ENCODE results near the gene ISG20L2. TPM values are rescaled to one million over a fixed set of nuclear protein-coding genes. Genes with fewer than 3 reads are reported as not detected.

The ISG20L2 gene
- polyA plus RNA-seq, 3 donors: 17.2 to 23.5 (median 18.1) TPM

- Histone ChIP-seq H3K4me3 (replicated peaks in 1 of 3; ENCODE audit: low read depth in 2 of 3, low read length in 3 of 3) (peak within 1 kb of the TSS; percentile 64 to 94 (median 89)), H3K79me2 (ENCODE audit: insufficient read depth, low read length) (peaks cover 73% of the 10 kb centered on the region), H3K27me3 (ENCODE audit: control insufficient read depth in 2 of 2, insufficient read depth in 2 of 2, low read length in 2 of 2) (no peaks in the 10 kb centered on the region), H4K20me1 (ENCODE audit: insufficient read depth, low read length) (peaks cover 42% of the 10 kb centered on the region), H3K4me2 (replicated peaks; ENCODE audit: extremely low read depth, low read length, poor library complexity, severe bottlenecking) (peak within 1 kb of the TSS; percentile 93), H3K9me3 (replicated peaks in 1 of 2; ENCODE audit: control insufficient read depth in 1 of 2, insufficient read depth in 1 of 2, low read length in 2 of 2) (no peaks in the 10 kb centered on the region), H3K27ac (ENCODE audit: low read depth in 1 of 2, low read length in 2 of 2) (peak within 1 kb of the TSS; percentile 69 to 98), H3K9ac (ENCODE audit: insufficient read depth, low read length, poor library complexity, severe bottlenecking) (peak within 1 kb of the TSS; percentile 89), H3K36me3 (replicated peaks in 1 of 2; ENCODE audit: control insufficient read depth in 1 of 2, insufficient read depth in 2 of 2, low read length in 2 of 2) (peaks cover 27 to 41% of the 10 kb centered on the region in 2 donors), H2AFZ (ENCODE audit: insufficient read depth, low read depth, low read length, poor library complexity, severe bottlenecking) (peak within 1 kb of the TSS; percentile 82), H3K4me1 (ENCODE audit: control insufficient read depth in 1 of 2, insufficient read depth in 2 of 2, low read length in 2 of 2) (peaks cover 38 to 45% of the 10 kb centered on the region in 2 donors)
- DNase-seq: peak; percentile 77 to 83 (median 82)
- WGBS (ENCODE audit: insufficient coverage): 0% methylated on average over 8 of the region's 46 CpGs
- peak within 1 kb of the TSS; percentile 93 to 97 for H3K4me3 Mint-ChIP-seq
- intact Hi-C loops (cut with micrococcal nuclease): loop anchor here in 1 of 2 donors (1.0 to 10.0 kb wide), 5 partner anchors 39 to 223 kb away; partner anchors contain the start of genes MEF2D and PRCC
- no peaks in the 10 kb centered on the region for H3K9me3 Mint-ChIP-seq
- no peak for TF ChIP-seq CTCF (IDR thresholded peaks at IDR 0.05)
- peaks cover 16 to 31% of the 10 kb centered on the region in 2 donors for H3K36me3 Mint-ChIP-seq
- H3K4me1 Mint-ChIP-seq: peaks cover 18% of the 10 kb centered on the region
- peak within 1 kb of the TSS in 4 of 7 donors; percentile 97 to 98 (median 98) for H3K27ac Mint-ChIP-seq
- H3K27me3 Mint-ChIP-seq (ENCODE audit: low read depth in 3 of 3): peaks cover 0 to 2% (median 0%) of the 10 kb centered on the region in 3 donors
Measured at GRCh38 chr1:156727926-156728598, 504 bp downstream of the ISG20L2 start, which contains the start of gene METTL25B. METTL25B (plus strand) TSS chr1:156728469; CDS start chr1:156729105, 636 bp downstream.

- H3K36me3 ChIP-seq (replicated peaks in 1 of 2; ENCODE audit: control insufficient read depth in 1 of 2, insufficient read depth in 2 of 2, low read length in 2 of 2): peaks cover 27 to 41% of the 10 kb centered on the region in 2 donors
- 38% methylated on average over 6 of the region's 7 CpGs for WGBS (ENCODE audit: insufficient coverage)
- H3K27ac ChIP-seq (ENCODE audit: low read depth in 1 of 2, low read length in 2 of 2): peak overlapping the region in 1 of 2 donors; percentile 98
- peak overlapping the region in 4 of 7 donors; percentile 97 to 98 (median 98) for H3K27ac Mint-ChIP-seq
- H3K9me3 Mint-ChIP-seq: no peaks in the 10 kb centered on the region
- H3K9ac ChIP-seq (ENCODE audit: insufficient read depth, low read length, poor library complexity, severe bottlenecking): peak overlapping the region; percentile 89
- H3K4me3 ChIP-seq (replicated peaks in 1 of 3; ENCODE audit: low read depth in 2 of 3, low read length in 3 of 3): peak overlapping the region; percentile 64 to 94 (median 89)
- peak overlapping the region; percentile 93 to 97 for H3K4me3 Mint-ChIP-seq
- H3K4me1 ChIP-seq (ENCODE audit: control insufficient read depth in 1 of 2, insufficient read depth in 2 of 2, low read length in 2 of 2): peaks cover 38 to 45% of the 10 kb centered on the region in 2 donors
- H3K27me3 ChIP-seq (ENCODE audit: control insufficient read depth in 2 of 2, insufficient read depth in 2 of 2, low read length in 2 of 2): no peaks in the 10 kb centered on the region
- H3K4me1 Mint-ChIP-seq: peaks cover 18% of the 10 kb centered on the region
- peak overlapping the region; percentile 93 for H3K4me2 ChIP-seq (replicated peaks; ENCODE audit: extremely low read depth, low read length, poor library complexity, severe bottlenecking)
- TF ChIP-seq CTCF (IDR thresholded peaks at IDR 0.05): no peak
- H3K36me3 Mint-ChIP-seq: peaks cover 10 to 31% of the 10 kb centered on the region in 2 donors
- H2AFZ ChIP-seq (ENCODE audit: insufficient read depth, low read depth, low read length, poor library complexity, severe bottlenecking): peak overlapping the region; percentile 78
- DNase-seq: no peak
- peaks cover 47% of the 10 kb centered on the region for H4K20me1 ChIP-seq (ENCODE audit: insufficient read depth, low read length)
- intact Hi-C loops (cut with micrococcal nuclease): loop anchor here in 1 of 2 donors (2.0 to 10.0 kb wide), 4 partner anchors 39 to 223 kb away; partner anchors contain the start of gene MEF2D
- peaks cover 75% of the 10 kb centered on the region for H3K79me2 ChIP-seq (ENCODE audit: insufficient read depth, low read length)
- H3K9me3 ChIP-seq (replicated peaks in 1 of 2; ENCODE audit: control insufficient read depth in 1 of 2, insufficient read depth in 1 of 2, low read length in 2 of 2): no peaks in the 10 kb centered on the region
- H3K27me3 Mint-ChIP-seq (ENCODE audit: low read depth in 3 of 3): peaks cover 0 to 2% (median 0%) of the 10 kb centered on the region in 3 donors
Measured at GRCh38 chr1:156727492-156727891, 1.1 kb downstream of the ISG20L2 start.
